ENCODE measurements around the gene NDUFS8.
"Not testable (repeated sequence)": the region's sequence is repeated elsewhere in the genome, so short reads cannot be mapped to it uniquely, and the experiment has no call there.

The NDUFS8 gene

DNA sequence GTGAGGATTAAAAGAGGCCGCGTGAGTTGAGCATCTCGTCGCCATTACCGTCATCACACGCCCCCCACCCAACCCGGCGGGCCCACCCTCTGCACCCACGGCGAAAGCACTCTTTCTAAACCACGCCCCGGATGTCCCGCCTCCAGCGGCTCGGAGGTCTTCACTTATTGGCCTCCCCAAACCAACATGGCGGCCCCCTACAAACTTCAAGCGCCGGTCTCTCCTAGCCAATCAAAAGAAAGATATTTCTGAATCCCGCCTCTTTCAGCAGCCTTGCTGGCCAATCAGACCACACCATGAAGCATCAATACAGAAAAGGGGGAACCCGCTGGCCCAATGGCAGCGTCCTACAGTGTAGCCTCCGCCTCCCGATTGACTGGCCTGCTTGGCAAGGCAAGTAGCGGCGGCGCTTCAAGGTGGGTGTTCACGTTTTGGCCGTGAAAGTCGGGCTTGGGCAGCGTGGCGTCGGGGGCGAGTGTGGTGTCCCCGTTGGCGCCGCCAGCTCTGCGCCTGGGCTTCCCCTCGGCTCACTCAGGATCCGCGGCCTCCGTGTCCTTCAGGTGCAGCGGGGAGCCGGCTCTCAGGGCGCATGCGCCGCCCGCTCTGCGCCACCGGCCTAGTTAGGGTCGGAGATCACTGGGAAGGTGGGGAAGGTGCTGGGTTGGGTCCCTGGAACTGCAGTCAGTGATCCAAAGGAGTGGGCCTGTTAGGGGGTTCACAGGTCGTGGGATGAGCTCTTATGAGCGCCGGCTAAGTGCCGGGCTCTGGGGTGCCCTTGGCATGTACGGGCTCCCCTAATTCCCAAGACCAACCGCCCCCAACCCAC is at the start of gene NDUFS8:
NDUFS8 (plus strand) TSS at position 364 of the 826 bp plus-strand sequence. CDS start 1,471 bp downstream, outside the sequence.
- peak; percentile 100 for DNase-seq (ENCODE audit: low spot score)

DNA sequence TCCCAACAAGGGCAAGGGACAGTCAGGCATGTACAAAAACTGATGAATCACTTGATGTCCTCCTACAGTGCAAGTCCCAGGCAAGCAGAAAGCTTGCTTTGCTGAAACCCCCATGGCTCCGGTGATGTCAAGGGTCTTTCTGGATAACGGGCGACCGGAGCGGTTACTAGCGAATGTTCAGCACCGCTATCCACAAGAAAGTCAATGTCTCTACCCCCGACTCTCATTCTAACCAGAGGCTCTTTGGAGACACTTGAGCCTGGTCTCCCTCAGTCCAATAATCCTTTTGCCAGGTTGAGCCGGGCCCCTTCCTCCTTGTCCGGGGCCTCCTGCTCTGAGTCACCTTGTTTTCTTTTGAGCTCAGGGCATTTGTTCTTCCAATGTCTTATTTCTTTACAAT is 49.3 kb upstream of the NDUFS8 start:
- DNase-seq (ENCODE audit: low spot score), result not testable (repeated sequence)

DNA sequence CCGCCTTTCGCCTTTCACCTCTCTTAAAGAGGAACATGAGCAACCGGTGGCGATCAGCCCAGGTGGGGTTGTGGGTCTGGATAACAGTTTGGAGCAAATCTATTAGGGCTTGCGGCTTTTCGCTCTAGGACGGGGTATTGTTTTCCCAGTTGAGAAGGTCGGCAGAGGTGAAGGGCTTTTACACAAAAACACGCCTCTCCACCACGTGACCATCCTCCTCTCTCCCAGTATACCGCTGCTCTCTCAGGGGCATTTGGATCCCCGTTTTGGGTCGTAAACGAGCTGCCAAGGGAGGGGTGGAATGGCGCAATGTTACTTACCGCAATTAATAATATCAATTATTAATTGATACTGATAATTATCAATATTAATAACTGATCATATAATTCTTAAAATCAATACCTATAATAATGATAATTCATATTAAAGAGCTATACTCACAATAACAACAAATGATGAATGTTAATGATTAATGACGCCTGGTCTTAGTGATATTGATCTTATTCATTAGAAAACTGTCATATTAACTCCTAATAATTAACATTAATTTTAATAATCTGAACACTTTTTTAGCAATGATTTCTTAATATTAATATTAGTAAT is 48.1 kb upstream of the NDUFS8 start:
- DNase-seq (ENCODE audit: low spot score), result not testable (repeated sequence)

DNA sequence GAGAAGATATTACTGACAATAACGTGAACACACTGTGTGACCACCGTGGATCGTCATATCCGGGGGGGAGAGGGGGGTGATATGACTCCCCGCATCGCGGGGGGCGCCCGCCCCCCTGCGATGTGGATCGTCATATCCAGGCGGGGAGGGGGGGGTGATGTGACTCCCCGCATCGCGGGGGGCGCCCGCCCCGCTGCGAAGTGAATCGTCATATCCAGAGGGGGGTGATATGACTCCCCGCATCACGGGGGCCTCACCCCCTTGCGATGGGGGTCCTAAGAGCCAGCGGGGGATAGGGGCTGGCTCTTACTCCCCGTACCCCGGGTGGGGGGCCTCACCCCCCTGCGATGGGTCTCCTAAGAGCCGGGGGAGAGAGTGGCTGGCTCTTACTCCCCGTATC is 46.5 kb upstream of the NDUFS8 start:
- DNase-seq (ENCODE audit: low spot score), result no peak

DNA sequence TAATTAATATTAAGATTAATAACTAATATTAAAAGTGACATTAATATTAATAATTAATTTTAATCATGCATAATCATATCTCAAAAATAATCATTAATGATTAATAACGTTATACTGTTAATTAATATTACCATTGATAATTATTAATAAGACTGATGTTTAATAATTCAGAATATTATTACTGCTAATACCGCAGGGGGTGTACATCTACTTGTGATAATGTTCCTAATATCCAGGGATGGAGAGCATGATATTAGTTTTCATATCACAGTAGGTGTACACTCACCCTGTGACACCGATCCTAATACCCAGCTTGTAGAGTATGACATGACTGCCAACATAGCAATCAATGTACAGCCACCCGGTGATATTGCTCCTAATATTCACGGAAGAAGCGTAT is 45.2 kb upstream of the NDUFS8 start:
- DNase-seq (ENCODE audit: low spot score), result not testable (repeated sequence)

DNA sequence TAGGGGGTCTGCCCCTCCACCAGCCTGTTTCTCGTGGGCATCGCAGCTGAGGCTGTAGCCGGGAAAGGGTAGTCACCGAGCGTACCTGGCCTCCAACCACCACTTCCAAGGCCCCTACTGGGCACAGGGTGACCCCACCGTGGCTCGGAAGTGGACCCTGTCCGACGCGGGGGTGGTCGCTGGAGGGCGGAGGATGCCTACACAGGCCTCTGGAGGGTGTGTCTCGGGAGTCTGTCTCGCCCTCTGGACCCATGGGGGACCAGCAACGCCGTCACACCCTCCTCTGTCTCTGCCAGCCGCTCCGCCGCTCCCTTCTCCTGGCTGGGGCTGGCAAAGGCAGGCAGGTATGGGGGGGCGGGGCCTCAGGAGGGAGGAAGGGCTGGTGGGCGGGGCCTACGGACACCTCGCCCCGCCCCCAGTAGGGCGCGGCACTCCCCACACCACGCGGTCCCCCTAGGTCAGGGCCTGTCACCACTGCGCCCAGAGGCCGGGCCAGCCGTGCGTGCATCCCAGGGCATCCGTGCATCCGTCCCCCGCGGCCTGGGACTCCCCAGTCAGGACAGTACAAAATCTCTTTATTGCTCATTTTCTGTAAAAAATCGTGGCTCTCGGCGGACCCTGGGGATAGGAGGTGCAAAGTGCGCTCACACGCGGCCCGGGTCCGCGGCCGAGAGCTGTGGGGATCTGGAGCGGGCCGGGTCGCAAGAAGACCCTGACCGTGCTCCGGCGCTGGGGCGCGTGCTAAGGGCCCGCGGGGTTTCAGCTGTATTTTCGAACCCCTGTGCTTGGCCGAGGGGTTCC is 39.7 kb upstream of the NDUFS8 start:
- not testable (repeated sequence) for DNase-seq (ENCODE audit: low spot score)

DNA sequence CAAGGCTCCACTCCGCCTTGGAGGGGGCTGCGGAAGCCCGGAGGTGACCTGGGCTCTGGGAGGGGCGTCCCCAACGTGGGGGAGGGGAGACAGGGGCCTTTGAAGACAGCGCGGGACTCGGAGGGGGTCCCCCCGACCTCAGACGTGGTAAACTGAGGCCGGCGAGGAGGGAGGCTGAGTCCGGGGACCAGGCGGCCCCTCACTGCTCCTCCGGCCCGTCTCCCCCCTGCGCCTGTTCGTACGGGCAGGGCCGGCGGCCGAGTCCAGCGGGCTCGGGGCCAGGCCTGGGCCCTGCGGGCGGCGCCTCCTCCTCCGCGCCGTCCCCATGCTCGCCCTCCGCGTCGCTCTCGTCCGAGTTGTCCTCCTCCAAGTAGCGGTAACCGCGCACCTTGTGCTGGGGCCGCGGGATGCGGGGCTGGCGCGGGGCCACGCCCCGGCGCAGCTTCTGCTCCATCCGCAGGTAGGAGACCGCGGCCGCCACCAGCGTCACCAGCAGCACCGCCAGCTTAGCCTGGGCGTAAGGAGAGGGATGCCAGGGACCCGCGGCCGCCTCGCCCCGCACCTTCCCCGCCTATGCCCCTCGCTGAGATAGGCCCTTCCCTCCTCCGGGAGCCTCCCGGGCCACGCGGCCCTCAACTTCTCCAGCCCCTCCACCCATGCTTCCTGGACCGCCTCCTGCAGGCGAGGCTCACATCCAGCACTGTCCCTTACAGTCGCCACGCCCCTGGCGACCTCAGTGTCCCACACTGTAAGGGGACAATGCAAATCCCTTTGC is 38.9 kb upstream of the NDUFS8 start:
- not testable (repeated sequence) for DNase-seq (ENCODE audit: low spot score)

DNA sequence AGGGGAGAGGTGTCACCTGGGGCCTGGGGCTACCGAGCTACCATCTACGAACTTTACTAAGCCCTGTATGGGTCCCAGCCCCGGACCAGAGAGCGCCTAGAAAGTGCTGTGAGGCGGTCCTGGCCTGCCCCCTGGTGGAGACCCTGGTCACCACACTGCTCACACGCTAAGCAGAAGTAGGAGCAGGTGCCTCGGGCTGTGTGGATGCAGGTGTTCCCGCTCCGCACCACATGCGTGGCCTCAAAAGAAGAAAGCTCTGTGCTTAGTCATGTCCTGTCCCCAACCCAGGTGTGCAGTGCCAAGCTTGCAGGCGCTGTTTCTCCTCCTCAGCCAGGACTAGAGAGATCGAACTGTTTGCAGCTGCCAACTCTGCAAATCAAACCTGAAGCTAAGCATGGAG is 36.7 kb upstream of the NDUFS8 start:
- DNase-seq (ENCODE audit: low spot score), result not testable (repeated sequence)

DNA sequence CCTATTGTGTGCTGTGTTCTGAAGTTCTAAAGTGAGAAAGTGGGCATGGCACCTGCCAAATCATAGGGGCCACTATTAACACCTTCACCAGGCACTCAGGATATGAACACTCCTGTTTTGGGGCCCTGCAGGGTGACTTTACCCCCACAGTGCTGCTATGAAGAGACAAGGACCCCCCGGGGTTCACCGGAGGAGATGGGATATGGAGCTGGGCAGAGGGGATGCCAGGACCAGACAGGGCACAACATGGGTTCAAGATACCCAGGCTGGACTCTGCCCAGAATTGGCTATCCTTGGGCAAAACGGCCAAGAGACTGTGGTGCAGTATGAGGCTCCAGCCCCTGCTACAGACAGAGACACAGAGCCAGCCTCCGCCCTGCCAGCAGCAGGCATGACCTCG is 36.1 kb upstream of the NDUFS8 start:
- not testable (repeated sequence) for DNase-seq (ENCODE audit: low spot score)

DNA sequence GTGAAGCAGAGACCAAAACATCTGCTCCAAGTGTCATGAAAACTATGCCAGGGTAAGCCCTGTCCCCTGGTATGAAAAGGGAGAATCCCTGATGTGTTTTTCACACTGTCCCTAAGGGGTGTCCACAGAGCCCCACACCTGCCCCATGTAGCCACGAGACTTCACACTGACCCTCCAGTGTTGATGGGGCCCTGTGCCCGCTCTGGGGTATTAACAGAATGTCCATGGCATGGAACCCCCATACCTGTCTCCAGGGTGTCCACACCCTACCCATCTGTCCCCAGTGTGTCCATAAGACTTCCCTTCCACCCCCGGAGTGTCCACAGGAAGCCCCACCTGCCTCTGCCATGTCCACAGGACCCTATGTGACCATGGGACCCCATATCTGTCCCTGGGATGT is 35.4 kb upstream of the NDUFS8 start:
- not testable (repeated sequence) for DNase-seq (ENCODE audit: low spot score)

DNA sequence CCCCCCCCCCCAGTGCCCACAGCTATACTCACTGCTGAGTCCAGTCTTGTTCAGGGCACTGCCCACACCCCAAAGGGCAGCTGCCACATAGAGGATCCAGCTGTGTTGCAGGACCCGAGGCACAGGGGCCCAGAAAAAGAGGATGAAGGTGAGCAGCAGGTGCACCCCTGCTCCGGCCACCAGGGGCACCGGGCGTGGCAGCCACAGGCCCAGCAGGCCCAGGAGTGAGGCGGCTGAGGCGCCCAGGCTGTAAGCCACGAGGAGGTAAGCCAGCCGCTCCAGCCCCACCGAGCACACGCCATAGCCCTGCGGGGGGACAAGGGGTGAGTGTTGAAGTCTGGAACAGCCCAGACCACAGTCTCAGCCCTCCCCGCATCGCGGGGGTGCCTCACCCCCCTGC is 34.9 kb upstream of the NDUFS8 start:
- not testable (repeated sequence) for DNase-seq (ENCODE audit: low spot score)

DNA sequence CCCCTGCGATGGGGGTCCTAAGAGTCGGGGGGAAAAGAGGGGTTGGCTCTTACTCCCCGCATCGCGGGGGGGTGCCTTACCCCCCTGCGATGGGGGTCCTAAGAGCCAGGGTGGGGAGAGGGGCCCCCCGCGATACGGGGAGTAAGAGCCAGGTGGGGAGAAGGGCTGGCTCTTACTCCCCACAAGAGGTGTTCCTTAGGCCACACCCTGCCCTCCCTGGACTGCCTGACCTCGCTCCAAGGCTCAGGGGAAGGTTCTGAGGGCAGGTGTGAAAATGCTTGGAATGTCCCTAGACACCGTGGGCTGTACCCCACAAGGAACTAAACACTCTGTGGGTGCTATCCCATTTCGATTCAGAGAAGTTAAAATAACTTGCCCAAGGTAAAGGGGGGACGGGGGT is 34.4 kb upstream of the NDUFS8 start:
- DNase-seq (ENCODE audit: low spot score), result no peak

DNA sequence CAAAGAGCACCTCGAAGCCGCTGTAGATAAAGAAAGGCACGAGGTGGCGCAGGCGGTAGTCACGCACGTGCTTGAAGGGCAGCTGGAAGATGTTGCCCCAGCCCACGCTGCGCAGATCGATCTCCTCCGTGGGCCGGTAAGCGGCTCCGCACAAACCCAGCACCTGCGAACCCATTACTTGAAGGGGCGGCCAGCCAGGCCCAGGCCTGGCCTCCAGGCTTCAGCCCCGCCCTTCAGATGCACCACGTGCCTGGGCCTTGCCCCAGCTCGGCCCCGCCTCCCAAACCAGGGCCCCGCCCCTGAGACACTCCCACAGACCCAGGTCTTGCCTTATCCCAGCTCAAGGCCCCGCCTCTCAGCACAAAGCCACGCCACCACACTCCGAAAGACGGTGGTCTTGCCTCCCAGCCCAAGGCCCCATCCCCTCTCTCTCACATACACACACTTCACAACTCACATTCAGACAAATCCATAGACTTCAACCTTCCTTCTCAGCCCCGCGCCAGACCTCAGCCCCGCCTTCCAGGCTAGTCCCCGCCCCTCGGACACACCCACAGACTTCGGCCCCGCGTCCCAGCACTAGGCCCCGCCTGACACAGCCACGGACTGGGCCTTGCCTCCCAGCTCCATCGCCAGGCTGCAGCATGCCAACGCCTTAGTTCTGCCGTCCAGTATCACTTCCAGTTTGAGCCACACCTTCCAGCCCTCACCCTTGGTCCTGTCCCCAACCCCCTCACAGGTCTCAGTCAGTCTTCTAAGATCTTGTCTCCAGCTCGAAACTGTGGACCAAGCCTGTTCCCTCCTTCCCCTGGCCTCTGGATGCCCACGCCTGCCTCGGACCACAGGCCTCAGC is 33.6 kb upstream of the NDUFS8 start:
- peak; percentile 53 for DNase-seq (ENCODE audit: low spot score)

DNA sequence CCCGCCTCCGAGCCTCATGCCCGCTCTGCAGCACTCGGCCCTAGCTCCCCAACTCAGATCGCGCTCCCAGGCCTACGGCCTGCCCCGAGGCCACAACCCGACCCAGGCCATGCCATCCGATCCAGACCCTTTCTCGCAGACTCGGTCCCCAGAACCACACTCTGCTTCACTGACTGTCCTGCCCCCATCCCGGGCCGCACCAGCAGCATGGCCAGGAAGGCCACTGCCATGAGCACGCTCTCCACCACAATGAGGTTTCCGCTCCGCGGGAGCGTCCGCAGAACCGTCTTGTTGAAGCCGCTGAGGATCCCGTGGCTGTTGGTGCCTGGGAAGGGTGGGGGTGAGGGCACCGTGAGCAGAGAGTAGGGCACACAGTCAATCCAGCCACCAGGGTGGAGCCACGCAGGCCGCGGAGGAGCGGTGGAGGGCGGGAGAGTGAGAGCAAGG is 33.0 kb upstream of the NDUFS8 start:
- DNase-seq (ENCODE audit: low spot score), result no peak

DNA sequence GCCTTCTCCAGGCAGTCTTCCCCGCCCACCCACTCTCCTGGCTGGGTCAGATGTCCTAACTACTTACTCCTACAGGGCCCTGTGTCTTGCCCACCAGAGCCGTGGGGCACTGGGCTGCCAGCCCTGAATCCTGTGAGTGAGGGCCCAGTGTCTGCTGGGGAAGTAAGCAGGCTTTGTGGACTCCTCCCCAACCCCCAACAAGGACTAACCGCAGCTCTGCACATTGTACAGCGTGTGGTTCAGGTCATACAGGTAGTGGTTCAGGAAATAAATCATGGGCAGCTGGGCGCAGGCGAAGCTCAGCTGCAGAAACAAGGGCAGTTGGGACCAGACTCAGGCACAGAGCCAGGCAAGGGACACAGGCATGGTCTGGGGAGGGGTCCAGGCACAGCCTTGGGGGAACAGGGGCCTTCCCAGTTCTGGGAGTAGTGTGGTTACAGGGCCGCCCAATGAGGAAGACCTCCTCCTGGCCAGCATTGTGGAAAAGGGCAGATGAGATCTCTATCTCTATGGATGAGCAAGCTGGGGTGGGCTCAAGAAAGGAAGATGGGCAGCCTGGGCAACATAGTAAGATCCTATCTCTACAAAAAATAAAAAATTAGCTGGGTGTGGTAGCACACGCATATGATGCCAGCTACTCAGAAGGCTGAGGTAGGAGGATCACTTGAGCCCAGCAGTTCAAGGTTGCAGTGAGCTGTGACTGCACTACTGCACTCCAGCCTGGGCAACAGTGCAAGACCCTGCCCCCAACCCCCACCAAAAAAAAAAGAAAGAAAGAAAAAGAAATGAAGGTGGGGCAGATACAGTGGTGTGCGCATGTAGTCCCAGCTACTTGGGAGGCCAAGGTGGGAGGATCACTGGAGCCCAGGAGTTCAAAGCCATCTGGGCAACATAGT is 32.1 kb upstream of the NDUFS8 start:
- DNase-seq (ENCODE audit: low spot score), result no peak

DNA sequence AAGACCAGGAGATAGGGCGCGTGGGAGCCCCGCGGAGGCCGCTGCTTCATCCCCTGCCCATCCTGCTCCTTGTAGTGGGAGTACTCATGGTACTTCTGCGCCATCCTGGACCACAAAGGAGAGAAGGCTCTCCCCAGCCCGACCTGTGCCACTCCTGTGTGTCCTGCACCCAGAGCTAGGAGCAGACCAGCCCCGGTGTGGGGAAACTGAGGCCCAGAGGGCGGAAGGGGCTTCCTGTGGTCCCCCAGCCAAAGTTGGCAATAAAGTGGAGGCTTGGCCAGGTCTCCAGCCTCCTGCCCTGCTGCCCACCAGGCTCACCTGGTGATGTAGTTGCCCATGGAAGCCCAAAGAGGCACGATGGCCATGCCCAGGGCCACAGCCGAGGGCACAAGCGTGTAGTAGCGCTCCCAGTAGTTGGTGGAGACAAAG is 31.3 kb upstream of the NDUFS8 start:
- DNase-seq (ENCODE audit: low spot score), result no peak

DNA sequence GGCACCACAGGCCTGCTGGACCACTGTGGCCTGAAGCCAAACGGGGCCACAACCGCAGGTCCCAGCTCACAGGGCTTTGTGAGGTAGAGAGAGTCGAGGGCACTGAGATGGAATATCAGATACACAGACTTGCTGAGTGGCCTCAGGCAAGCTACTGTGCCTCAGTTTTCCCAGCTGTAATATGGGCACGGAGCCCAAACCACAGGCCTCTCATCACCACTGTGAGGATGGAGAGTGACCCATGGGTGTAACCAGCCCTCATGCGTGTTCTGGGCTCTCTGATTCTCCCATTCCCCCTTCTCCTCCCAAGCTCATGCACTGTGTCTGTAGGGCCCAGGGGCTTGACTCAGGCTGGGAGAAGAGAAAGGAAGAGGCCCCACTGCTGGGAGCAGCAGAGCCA is 30.8 kb upstream of the NDUFS8 start:
- no peak for DNase-seq (ENCODE audit: low spot score)

DNA sequence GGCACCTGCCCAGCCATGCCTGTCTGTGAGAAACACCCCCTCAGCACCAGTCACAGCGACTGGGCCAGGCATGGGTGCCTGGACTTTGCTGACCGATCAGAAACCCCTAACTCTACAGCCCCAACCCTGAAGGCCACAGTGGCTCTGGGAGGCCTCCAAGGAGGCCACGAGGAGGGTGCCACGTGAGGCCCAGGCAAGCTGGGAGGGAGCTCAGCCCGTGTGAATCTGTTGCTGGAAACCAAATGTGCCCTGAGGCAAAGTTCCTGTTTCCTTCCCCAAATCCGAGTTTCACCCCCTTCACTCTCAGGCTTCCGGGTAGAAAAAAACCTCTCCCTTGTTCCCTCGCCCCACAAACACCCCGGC is 27.9 kb upstream of the NDUFS8 start:
- DNase-seq (ENCODE audit: low spot score), result no peak

DNA sequence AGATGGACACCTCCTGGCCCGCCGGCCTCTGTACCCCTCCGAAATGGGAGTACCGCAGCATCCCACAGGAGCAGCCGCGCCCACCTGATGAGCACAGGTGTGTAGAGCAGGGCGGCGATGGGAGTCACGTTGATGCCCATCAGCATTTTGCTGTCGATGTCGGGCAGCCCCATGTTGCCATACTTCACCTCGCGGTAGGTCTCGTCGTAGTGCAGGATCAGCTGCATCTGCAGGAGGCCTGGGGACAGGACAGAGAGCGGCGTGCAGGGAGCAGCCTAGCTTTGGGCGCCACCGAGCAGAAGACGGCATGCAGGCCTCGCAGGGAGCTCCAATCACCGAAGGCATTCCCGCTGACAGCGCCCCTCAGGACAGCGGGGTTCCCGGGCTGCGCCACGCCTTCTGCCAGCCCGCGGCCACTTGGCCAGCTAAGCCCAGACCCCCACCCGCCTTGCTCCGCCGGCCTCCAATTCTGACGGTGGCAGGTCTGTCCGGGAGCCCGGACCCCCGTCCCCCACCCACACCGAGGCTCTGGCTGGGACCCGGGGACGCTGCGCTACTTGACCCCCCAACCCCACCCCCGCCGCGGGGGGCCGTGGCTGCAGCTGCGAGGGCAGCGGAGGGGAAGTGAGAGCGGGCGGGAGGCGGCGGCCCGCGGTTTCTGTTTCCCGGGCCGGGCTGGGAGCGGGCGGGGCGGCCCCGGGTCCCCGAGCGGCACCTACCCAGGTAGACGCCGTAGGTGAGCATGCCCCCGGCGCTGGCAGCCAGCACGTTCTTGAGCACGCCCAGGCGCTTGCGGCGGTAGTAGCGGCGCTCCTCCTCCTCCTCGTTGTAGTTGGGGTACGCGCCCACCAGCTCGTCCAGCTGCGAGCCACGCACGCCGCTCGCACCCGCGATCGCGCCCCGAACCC is 27.3 kb upstream of the NDUFS8 start:
- peak; percentile 36 for DNase-seq (ENCODE audit: low spot score)
